ENCODE results near the gene EDN1.

Gene EDN1

DNA sequence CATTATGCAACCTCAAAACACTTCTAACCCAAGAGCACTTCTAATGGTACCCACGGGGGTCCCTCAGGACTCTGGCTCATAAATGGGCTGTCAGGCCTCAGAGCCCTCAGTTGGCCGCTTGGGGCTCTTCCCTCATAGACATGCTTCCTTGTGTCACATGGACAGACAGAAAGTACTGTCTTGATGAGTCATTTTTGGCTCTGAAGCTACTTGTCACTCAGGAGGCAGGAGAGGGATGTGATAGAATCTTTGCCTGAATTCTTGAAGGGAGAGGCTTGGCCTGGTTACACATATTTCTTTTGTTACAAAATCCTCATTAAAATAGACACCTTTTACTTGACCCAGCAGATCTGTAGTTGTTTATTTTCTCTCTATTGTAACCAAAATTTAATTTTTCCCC lies 15.1 kb upstream of the EDN1 start:
- no peaks in the 10 kb centered on the region for H3K27me3 ChIP-seq (ENCODE audit: control insufficient read depth, insufficient read depth, low read length)
- H3K36me3 ChIP-seq (ENCODE audit: control insufficient read depth, insufficient read depth, low read length): no peaks in the 10 kb centered on the region
- no peak overlapping the region for H3K4me3 ChIP-seq (ENCODE audit: low read length)
- H3K9me3 ChIP-seq (ENCODE audit: control insufficient read depth, low read length): no peaks in the 10 kb centered on the region
- no peaks in the 10 kb centered on the region for H3K4me1 ChIP-seq (ENCODE audit: control insufficient read depth, insufficient read depth, low read length)
- H3K9ac ChIP-seq (ENCODE audit: low read length): no peak overlapping the region

DNA sequence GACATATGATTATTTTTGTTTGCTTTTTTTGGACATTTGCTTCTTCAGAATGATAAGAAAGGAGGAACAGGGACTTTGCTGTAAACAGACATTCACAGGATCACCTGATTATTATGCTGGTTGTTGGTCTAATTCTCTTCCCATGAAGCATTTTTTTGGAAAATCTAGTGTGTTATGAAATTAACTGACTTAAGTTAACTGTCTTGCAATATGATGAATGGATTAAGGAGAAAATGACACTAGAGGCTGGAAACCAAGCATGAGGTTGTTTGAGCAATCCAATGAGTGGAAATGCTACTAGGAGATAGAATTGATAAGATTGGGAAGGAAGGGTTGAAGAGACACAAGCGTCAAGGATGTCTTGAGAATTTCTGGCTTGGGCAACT lies 13.2 kb upstream of the EDN1 start:
- Histone ChIP-seq H3K9me3 (ENCODE audit: control insufficient read depth, low read length) (no peaks in the 10 kb centered on the region), H3K4me1 (ENCODE audit: control insufficient read depth, insufficient read depth, low read length) (no peaks in the 10 kb centered on the region), H3K4me3 (ENCODE audit: low read length) (no peak overlapping the region), H3K9ac (ENCODE audit: low read length) (no peak overlapping the region), H3K36me3 (ENCODE audit: control insufficient read depth, insufficient read depth, low read length) (no peaks in the 10 kb centered on the region), H3K27me3 (ENCODE audit: control insufficient read depth, insufficient read depth, low read length) (no peaks in the 10 kb centered on the region)

DNA sequence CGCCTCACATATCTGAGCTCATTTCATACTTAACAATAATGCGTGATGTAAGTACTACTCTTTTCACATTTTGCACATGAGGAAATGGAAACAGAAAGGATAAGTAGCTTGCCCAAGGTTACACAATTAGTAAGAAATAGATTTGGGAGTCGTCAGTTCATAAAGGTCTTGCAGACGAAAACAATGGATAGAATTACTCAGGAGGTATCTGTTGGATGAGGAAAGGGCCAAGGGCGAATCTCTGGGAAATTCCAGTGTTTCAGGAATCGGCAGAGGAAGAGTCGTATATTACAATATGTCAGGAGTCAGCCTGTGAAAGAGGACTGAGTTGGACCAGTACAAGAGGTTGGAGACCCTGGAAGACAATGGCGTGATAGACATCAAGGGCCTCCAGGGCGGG lies 12.8 kb upstream of the EDN1 start:
- no peaks in the 10 kb centered on the region for H3K4me1 ChIP-seq (ENCODE audit: control insufficient read depth, insufficient read depth, low read length)
- no peak overlapping the region for H3K4me3 ChIP-seq (ENCODE audit: low read length)
- no peak overlapping the region for H3K9ac ChIP-seq (ENCODE audit: low read length)
- no peaks in the 10 kb centered on the region for H3K36me3 ChIP-seq (ENCODE audit: control insufficient read depth, insufficient read depth, low read length)
- H3K27me3 ChIP-seq (ENCODE audit: control insufficient read depth, insufficient read depth, low read length): no peaks in the 10 kb centered on the region
- H3K9me3 ChIP-seq (ENCODE audit: control insufficient read depth, low read length): no peaks in the 10 kb centered on the region

DNA sequence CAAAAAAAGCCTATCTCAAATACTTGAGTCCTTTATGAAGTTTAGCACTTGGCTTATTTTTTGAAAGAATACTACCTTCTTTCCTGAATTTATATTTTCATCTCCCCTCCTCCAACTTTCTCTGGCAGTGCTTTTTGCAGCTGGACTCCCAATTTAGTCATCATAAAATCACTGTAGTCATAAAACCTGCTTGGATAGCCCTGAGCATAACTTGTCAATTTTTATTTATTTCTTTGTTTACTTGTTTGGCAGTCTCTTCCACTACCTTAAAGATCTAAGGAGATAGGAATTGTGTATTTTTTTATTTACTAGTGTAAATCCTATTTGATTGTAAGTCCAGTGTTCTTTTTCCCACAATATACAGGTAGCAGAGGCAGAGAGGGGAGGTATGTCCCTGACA lies 11.2 kb upstream of the EDN1 start:
- Histone ChIP-seq H3K4me3 (ENCODE audit: low read length) (no peak overlapping the region), H3K36me3 (ENCODE audit: control insufficient read depth, insufficient read depth, low read length) (no peaks in the 10 kb centered on the region), H3K4me1 (ENCODE audit: control insufficient read depth, insufficient read depth, low read length) (no peaks in the 10 kb centered on the region), H3K27me3 (ENCODE audit: control insufficient read depth, insufficient read depth, low read length) (no peaks in the 10 kb centered on the region), H3K9me3 (ENCODE audit: control insufficient read depth, low read length) (no peaks in the 10 kb centered on the region), H3K9ac (ENCODE audit: low read length) (no peak overlapping the region)

DNA sequence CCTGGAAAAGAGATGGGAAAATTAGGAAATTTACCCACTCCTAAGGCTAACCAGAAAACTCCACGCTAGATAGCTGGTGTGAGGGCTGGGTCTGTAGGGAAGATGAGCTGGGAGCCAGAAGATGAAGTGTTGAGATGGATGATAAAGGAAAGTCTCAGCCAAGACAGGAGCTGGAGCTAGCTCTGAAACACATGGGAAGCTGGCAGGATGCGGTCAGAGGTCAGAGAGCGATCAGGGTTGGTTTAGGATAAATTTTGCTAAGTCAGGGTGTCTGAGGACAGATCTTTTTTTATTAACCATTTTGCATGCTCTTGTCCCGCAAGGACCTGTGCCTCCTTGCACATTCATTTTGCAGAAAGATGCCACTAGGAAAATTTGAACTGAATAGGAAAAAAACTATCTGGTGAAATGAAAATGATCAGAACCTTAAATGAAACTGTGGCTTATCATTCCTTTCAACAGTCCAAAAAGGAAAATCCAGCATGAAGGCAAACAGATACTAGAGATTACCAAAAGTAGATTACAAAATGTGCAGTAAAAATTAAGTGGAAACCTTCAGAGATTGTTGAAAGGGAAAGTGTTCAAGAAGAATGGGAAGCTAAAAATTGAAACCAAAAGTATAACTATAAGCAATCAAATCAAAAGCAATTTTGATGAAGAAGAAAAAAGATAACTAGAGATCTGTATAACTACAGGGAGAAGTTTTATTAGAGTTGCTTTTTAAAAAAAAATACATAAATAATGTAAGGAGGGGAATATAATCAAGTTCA lies 10.7 kb upstream of the EDN1 start:
- Histone ChIP-seq H3K4me3 (ENCODE audit: low read length) (no peak overlapping the region), H3K9ac (ENCODE audit: low read length) (no peak overlapping the region), H3K4me1 (ENCODE audit: control insufficient read depth, insufficient read depth, low read length) (no peaks in the 10 kb centered on the region), H3K36me3 (ENCODE audit: control insufficient read depth, insufficient read depth, low read length) (no peaks in the 10 kb centered on the region), H3K27me3 (ENCODE audit: control insufficient read depth, insufficient read depth, low read length) (no peaks in the 10 kb centered on the region), H3K9me3 (ENCODE audit: control insufficient read depth, low read length) (no peaks in the 10 kb centered on the region)

DNA sequence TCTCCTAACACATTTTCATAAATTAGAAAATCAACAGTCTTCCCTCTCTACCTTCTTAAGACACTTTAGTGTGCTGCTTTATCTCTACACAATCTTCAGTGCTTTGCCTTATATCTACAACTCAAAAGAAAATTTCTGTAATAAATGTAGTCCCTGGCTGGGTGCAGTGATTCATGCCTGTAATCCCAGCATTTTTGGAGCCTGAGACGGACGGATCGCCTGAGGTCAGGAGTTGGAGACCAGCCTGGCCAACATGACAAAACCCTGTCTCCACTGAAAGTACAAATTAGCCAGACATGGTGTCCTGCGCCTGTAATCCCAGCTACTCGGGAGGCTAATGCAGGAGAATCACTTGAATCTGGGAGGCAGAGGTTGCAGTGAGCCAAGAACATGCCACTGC lies 9.7 kb upstream of the EDN1 start:
- Histone ChIP-seq H3K36me3 (ENCODE audit: control insufficient read depth, insufficient read depth, low read length) (no peaks in the 10 kb centered on the region), H3K9me3 (ENCODE audit: control insufficient read depth, low read length) (no peaks in the 10 kb centered on the region), H3K9ac (ENCODE audit: low read length) (no peak overlapping the region), H3K27me3 (ENCODE audit: control insufficient read depth, insufficient read depth, low read length) (no peaks in the 10 kb centered on the region), H3K4me3 (ENCODE audit: low read length) (no peak overlapping the region), H3K4me1 (ENCODE audit: control insufficient read depth, insufficient read depth, low read length) (no peaks in the 10 kb centered on the region)

DNA sequence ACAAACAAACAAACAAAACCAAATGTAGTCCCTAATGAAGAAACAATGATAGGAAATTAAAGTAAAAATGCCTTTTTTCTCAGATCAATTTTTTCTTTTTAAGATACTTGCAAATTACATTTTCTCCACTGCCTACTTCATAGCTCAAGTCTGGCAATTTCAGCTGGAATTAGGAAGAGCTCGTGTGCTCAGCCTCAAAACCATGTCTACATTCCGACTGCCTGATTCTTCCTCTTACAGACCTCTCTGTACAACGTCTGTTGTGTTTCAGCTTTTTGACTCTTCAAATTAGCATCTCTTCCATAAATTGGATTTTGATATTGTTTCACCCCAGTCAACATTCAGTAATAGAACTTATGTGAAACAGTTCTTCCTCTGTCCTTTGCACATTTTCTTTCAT lies 9.3 kb upstream of the EDN1 start:
- Histone ChIP-seq H3K36me3 (ENCODE audit: control insufficient read depth, insufficient read depth, low read length) (no peaks in the 10 kb centered on the region), H3K9me3 (ENCODE audit: control insufficient read depth, low read length) (no peaks in the 10 kb centered on the region), H3K9ac (ENCODE audit: low read length) (no peak overlapping the region), H3K4me3 (ENCODE audit: low read length) (no peak overlapping the region), H3K27me3 (ENCODE audit: control insufficient read depth, insufficient read depth, low read length) (no peaks in the 10 kb centered on the region), H3K4me1 (ENCODE audit: control insufficient read depth, insufficient read depth, low read length) (no peaks in the 10 kb centered on the region)

DNA sequence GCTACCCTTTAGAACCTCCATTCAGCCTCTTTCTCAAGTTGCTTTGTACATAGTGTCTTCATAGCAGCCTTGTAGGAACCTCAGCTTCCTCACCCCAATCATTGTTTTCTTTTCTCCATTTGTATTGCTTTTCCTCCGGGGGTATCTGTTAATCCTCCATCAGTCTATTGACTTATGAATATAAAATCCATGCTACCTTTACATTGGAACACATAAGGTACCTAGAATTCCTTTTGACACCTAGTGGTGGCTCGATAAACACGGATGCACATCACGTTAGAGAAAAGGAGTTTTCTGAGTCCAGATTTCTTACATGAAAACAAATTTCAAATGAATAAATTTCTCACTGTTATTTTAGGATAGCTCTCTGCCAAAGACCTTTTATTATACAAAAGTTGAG lies 6.3 kb upstream of the EDN1 start:
- Histone ChIP-seq H3K9me3 (ENCODE audit: control insufficient read depth, low read length) (no peaks in the 10 kb centered on the region), H3K4me1 (ENCODE audit: control insufficient read depth, insufficient read depth, low read length) (no peaks in the 10 kb centered on the region), H3K36me3 (ENCODE audit: control insufficient read depth, insufficient read depth, low read length) (no peaks in the 10 kb centered on the region), H3K27me3 (ENCODE audit: control insufficient read depth, insufficient read depth, low read length) (no peaks in the 10 kb centered on the region), H3K4me3 (ENCODE audit: low read length) (no peak overlapping the region), H3K9ac (ENCODE audit: low read length) (no peak overlapping the region)

DNA sequence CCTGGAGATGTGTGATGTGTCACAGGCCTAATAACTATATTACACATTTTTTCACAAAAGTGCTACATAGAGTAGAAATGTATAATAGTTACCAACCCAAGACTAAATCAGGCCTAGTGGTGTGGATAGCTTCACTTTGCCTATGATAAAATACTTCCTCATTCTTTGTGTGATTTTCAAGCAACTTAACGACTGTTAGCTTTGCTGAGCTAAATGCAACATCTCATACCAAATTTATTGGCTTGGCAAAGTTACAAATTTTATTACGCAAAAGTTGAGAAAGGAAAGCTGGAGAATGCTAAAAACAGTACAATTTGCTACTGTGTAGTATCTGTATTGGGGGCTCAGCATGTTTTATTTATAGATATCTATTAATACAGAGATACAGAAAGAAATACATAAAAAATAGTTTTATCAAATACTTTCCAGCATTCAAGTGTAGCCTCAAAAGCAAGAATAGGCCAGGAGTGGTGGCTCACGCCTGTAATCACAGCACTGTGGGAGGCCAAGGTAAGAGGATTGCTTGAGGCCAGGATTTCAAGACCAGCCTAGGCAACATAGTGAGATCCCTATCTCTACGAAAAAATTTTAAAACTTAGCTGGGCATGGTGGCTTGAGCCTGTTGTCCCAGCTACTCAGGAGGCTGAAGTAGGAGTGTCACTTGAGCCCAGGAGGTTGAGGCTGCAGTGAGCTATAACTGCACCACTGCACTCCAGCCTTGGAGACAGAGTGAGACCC lies 3.6 kb upstream of the EDN1 start:
- Histone ChIP-seq H3K36me3 (ENCODE audit: control insufficient read depth, insufficient read depth, low read length) (no peaks in the 10 kb centered on the region), H3K4me1 (ENCODE audit: control insufficient read depth, insufficient read depth, low read length) (peaks cover 3% of the 10 kb centered on the region), H3K9ac (ENCODE audit: low read length) (no peak overlapping the region), H3K27me3 (ENCODE audit: control insufficient read depth, insufficient read depth, low read length) (no peaks in the 10 kb centered on the region), H3K4me3 (ENCODE audit: low read length) (no peak overlapping the region), H3K9me3 (ENCODE audit: control insufficient read depth, low read length) (no peaks in the 10 kb centered on the region)

DNA sequence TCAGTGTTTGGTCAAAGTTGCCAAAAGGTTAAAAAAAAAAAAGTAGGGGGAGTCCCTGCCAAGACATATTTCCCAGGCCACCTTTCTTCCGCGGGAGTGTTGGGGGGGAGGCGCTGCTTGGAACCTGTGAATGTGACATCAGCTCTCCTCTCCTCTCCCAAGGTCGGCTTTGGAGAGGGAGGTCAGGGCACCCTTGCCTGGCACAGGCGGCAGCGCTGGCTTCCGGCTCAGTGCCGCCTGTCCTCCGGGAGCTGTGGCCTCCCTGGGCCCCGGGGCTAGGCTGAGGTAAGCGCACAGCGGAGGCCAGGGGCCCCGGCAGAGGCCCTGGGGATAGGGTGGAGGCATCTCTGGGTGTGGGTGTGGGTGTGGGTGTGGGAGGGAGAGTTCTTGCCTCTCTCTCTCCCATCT lies 1.9 kb upstream of the EDN1 start:
- H3K4me1 ChIP-seq (ENCODE audit: control insufficient read depth, insufficient read depth, low read length): peaks cover 14% of the 10 kb centered on the region
- H3K36me3 ChIP-seq (ENCODE audit: control insufficient read depth, insufficient read depth, low read length): no peaks in the 10 kb centered on the region
- peaks cover 5% of the 10 kb centered on the region for H3K27me3 ChIP-seq (ENCODE audit: control insufficient read depth, insufficient read depth, low read length)
- no peak overlapping the region for H3K9ac ChIP-seq (ENCODE audit: low read length)
- H3K4me3 ChIP-seq (ENCODE audit: low read length): no peak overlapping the region
- no peaks in the 10 kb centered on the region for H3K9me3 ChIP-seq (ENCODE audit: control insufficient read depth, low read length)

DNA sequence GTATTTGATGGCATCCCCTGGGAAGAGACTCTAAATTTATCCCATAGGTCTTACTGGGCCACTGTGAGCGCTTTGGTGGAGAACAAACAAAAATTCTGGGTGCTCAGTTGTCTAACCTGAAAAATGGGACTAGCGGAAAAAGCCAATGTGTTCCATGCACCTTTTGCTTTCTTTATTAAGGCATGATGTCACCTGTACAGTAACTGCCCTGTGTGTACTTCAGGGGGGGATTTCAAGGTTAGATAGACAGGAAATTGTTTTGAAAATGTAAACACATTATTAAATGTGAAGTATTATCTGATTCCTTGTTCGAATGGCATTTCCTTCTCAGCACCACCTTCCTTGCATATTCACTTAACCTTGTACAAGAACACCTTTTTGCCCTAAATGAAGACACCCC lies 1.2 kb upstream of the EDN1 start:
- no peaks in the 10 kb centered on the region for H3K36me3 ChIP-seq (ENCODE audit: control insufficient read depth, insufficient read depth, low read length)
- H3K4me3 ChIP-seq (ENCODE audit: low read length): no peak overlapping the region
- peaks cover 5% of the 10 kb centered on the region for H3K27me3 ChIP-seq (ENCODE audit: control insufficient read depth, insufficient read depth, low read length)
- peaks cover 14% of the 10 kb centered on the region for H3K4me1 ChIP-seq (ENCODE audit: control insufficient read depth, insufficient read depth, low read length)
- no peak overlapping the region for H3K9ac ChIP-seq (ENCODE audit: low read length)
- no peaks in the 10 kb centered on the region for H3K9me3 ChIP-seq (ENCODE audit: control insufficient read depth, low read length)

DNA sequence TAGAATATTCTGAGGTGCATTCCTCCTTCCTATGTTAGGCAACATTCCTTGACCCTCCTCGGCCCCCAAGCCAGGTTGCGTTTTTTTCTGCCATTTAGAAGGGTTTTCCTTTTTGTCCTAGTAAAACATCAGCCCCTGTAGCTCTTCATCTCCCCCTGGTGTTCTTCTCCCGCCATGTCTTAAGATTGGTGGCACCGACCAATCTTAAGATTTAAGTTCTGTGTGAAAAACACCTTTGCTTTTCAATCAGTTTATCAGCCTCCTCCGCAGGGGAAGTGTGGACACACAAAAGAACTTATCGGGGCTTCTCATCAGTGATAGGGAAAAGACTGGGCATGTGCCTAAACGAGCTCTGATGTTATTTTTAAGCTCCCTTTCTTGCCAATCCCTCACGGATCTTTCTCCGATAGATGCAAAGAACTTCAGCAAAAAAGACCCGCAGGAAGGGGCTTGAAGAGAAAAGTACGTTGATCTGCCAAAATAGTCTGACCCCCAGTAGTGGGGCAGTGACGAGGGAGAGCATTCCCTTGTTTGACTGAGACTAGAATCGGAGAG lies 719 bp upstream of the EDN1 start:
- Histone ChIP-seq H3K9ac (ENCODE audit: low read length) (peak overlapping the region; percentile 27), H3K4me3 (ENCODE audit: low read length) (peak overlapping the region; percentile 34), H3K9me3 (ENCODE audit: control insufficient read depth, low read length) (no peaks in the 10 kb centered on the region)

More for the DNA sequence above, 719 bp upstream of the EDN1 start:
- Histone ChIP-seq H3K36me3 (ENCODE audit: control insufficient read depth, insufficient read depth, low read length) (no peaks in the 10 kb centered on the region), H3K4me1 (ENCODE audit: control insufficient read depth, insufficient read depth, low read length) (peaks cover 14% of the 10 kb centered on the region), H3K27me3 (ENCODE audit: control insufficient read depth, insufficient read depth, low read length) (peaks cover 5% of the 10 kb centered on the region)
